Neural progenitor cell (in vitro differentiated cells): Measurements from ENCODE around the gene TSPAN16.

Experiments
- CTCF ChIP-seq: fragments of 200-600 bp; sonication (generic); IDR thresholded peaks from 2 replicates; pipeline ENCODE4 v1.5.1; 2017; ENCODE audit warnings: antibody characterized with exemption, mild to moderate bottlenecking
- EZH2 ChIP-seq: fragments of 200-600 bp; sonication (generic); IDR thresholded peaks from 2 replicates; pipeline ENCODE4 v1.6.1; 2017; ENCODE audit warnings: antibody characterized with exemption, mild to moderate bottlenecking, moderate library complexity
- EZH2phosphoT487 ChIP-seq: fragments of 200-600 bp; sonication (generic); IDR thresholded peaks from 2 replicates; pipeline ENCODE4 v1.6.1; 2017; ENCODE audit warnings: antibody characterized with exemption

GRCh38 chr19:11274533-11275086 lies 21.4 kb upstream of the TSPAN16 start:
- TF ChIP-seq CTCF (no peak), EZH2 (no peak), EZH2phosphoT487 (no peak)
